ENCODE measurements around the gene LENG8. TPM values are rescaled to one million over a fixed set of nuclear protein-coding genes. Genes with fewer than 3 reads are reported as not detected.

Gene LENG8
- total RNA-seq, 2 experiments from 2014 or later: 610 to 639 TPM

DNA sequence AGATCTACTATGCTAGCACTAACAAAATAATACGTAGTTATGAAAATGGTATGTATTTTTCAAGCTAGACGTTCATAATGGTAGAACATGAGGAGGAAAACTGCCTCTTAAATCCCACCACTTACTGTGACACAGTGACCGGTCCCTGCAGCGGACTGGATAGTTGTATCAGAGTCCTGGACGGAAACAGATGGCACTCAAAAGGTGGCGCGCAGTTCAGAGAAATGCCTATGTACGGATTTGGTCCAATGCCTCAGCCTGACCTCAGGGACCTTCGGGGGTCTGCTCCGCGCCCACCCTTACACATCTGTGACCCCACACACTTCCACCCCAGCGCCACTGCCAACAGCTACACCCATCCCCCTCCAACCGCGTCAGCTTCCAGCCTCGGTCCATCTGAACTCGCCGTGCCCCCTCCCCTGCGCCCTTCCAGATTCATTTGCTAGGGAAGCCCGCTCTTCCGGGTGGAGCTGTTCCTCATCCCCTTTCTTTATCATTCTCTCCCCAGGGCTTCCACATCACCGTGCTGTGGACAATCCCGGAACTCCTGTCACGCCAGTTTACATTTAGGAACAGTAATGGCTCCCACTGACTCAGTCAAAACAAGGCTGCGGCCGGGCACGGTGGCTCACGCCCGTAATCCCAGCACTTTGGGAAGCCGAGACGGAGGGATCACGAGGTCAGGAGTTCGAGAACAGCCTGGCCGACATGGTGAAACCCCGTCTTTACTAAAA, 792 bp upstream of the LENG8 start:
- intact Hi-C loops (cut with DNase I, micrococcal nuclease): loop anchor here in 1 of 2 experiments (2.0 kb wide), 1 partner anchor 17 kb away; no protein-coding TSS in a partner anchor
- ATAC-seq (ENCODE audit: poor library complexity): peak; percentile 31
- no peaks in the 10 kb centered on the region for H3K9me3 ChIP-seq (ENCODE audit: control insufficient read depth in 1 of 2, insufficient read depth in 1 of 2, low read length in 2 of 2)
- peaks cover 45% of the 10 kb centered on the region for H3K36me3 ChIP-seq (ENCODE audit: insufficient read depth, low read length)
- H3K4me1 ChIP-seq (ENCODE audit: insufficient read depth, low read length): peaks cover 48% of the 10 kb centered on the region
- no peaks in the 10 kb centered on the region for H3K9me3 Mint-ChIP-seq
- CTCF ChIA-PET: no interaction called here
- no peaks in the 10 kb centered on the region for H3K27me3 Mint-ChIP-seq
- peak overlapping the region; percentile 98 for H3K4me3 ChIP-seq (ENCODE audit: low read length)
- H3K27ac ChIP-seq (ENCODE audit: low read depth in 1 of 2, low read length in 2 of 2): peak overlapping the region; percentile 91 to 98
- POLR2A ChIA-PET: interaction anchor here (0.6 to 2.4 kb wide), 28 partner anchors 8 to 1206 kb away, joined by 3 to 72 read pairs (median 5); partner anchors contain the start of genes CDC42EP5, CNOT3, KMT5C and LENG1
- H3K36me3 Mint-ChIP-seq (ENCODE audit: low read depth): peaks cover 60% of the 10 kb centered on the region
- peak in 10 of 14 experiments; percentile 10 to 73 (median 35) for DNase-seq
- peaks cover 54% of the 10 kb centered on the region for H3K4me1 Mint-ChIP-seq (ENCODE audit: low read depth)
- no peaks in the 10 kb centered on the region for H3K27me3 ChIP-seq (ENCODE audit: control insufficient read depth in 1 of 2, insufficient read depth in 2 of 2, low read length in 2 of 2)
- TF ChIP-seq, protein P1, sequence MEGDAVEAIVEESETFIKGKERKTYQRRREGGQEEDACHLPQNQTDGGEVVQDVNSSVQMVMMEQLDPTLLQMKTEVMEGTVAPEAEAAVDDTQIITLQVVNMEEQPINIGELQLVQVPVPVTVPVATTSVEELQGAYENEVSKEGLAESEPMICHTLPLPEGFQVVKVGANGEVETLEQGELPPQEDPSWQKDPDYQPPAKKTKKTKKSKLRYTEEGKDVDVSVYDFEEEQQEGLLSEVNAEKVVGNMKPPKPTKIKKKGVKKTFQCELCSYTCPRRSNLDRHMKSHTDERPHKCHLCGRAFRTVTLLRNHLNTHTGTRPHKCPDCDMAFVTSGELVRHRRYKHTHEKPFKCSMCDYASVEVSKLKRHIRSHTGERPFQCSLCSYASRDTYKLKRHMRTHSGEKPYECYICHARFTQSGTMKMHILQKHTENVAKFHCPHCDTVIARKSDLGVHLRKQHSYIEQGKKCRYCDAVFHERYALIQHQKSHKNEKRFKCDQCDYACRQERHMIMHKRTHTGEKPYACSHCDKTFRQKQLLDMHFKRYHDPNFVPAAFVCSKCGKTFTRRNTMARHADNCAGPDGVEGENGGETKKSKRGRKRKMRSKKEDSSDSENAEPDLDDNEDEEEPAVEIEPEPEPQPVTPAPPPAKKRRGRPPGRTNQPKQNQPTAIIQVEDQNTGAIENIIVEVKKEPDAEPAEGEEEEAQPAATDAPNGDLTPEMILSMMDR (IDR thresholded peaks at IDR 0.05): no peak
- H3K4me3 Mint-ChIP-seq: peak overlapping the region; percentile 92
- peak overlapping the region; percentile 98 for H3K27ac Mint-ChIP-seq

DNA sequence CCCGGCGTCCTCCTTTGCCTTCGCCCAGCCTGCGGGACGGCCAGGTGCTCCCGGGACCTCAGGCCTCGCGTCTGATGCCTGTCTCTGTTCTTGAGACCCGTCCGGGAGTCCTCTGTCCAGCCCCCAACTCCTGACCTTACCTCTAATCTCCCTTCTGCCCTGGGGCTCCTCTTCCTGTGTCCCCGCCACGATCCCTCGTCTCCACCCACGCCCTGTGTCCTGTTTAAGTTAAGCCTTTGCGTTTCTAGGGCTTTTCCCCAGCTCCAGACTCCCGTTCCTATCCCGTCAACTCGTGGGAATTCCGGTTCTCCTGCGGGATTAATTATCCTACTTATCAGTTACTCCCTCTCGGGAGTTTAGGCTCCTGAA, 686 bp downstream of the LENG8 start:
- POLR2A ChIA-PET: interaction anchor here (0.6 to 2.4 kb wide), 5 partner anchors 10 to 335 kb away, joined by 3 to 72 read pairs (median 12); partner anchors contain the start of genes LENG1, LENG9, PRPF31 and TFPT
- no peaks in the 10 kb centered on the region for H3K9me3 ChIP-seq (ENCODE audit: control insufficient read depth in 1 of 2, insufficient read depth in 1 of 2, low read length in 2 of 2)
- peak overlapping the region; percentile 98 for H3K4me3 ChIP-seq (ENCODE audit: low read length)
- no peak for ATAC-seq (ENCODE audit: poor library complexity)
- no peaks in the 10 kb centered on the region for H3K27me3 ChIP-seq (ENCODE audit: control insufficient read depth in 1 of 2, insufficient read depth in 2 of 2, low read length in 2 of 2)
- peaks cover 71% of the 10 kb centered on the region for H3K36me3 Mint-ChIP-seq (ENCODE audit: low read depth)
- peak overlapping the region; percentile 92 for H3K4me3 Mint-ChIP-seq
- intact Hi-C loops (cut with DNase I, micrococcal nuclease): loop anchor here (1.0 to 2.0 kb wide), 3 partner anchors 14 to 259 kb away; partner anchors contain the start of gene LENG9 (in 2 of the 2)
- no peaks in the 10 kb centered on the region for H3K9me3 Mint-ChIP-seq
- TF ChIP-seq, protein P1 (IDR thresholded peaks at IDR 0.05): no peak
- H3K36me3 ChIP-seq (ENCODE audit: insufficient read depth, low read length): peaks cover 58% of the 10 kb centered on the region
- no peak for DNase-seq
- H3K27me3 Mint-ChIP-seq: no peaks in the 10 kb centered on the region
- CTCF ChIA-PET: no interaction called here
- H3K4me1 ChIP-seq (ENCODE audit: insufficient read depth, low read length): peaks cover 48% of the 10 kb centered on the region
- H3K27ac Mint-ChIP-seq: peak overlapping the region; percentile 98
- peaks cover 56% of the 10 kb centered on the region for H3K4me1 Mint-ChIP-seq (ENCODE audit: low read depth)
- peak overlapping the region; percentile 91 to 98 for H3K27ac ChIP-seq (ENCODE audit: low read depth in 1 of 2, low read length in 2 of 2)

DNA sequence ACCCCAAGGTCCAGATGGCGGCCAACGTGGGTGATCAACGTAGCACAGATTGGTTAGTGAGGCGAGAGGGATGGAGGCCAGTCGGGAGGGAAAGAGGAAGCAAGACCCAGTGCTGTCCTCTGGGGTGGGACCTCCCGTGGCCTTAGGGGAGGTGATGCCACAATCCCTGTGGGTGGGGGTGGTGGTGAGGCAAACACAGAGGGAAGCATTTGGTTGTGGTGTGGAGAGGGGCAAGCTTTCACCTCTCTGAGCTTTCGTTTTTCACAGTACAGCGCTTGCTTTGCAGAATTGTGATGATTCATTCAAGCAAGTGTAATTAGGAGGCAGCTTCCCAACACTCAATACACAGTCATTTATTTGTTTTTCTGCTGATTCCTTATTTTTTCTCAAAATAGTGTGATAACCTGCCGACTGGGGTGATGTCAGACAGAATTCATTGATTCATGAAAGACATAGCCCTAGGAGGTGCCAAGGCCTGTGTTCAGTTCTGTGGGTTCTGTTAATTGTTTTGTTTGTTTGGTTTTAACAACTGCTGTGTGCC, 2.4 kb downstream of the LENG8 start:
- Histone ChIP-seq H3K36me3 (ENCODE audit: insufficient read depth, low read length) (peaks cover 65% of the 10 kb centered on the region), H3K27me3 (ENCODE audit: control insufficient read depth in 1 of 2, insufficient read depth in 2 of 2, low read length in 2 of 2) (no peaks in the 10 kb centered on the region)
- no peak for ATAC-seq (ENCODE audit: poor library complexity)

More for the DNA sequence above, 2.4 kb downstream of the LENG8 start:
- H3K36me3 Mint-ChIP-seq (ENCODE audit: low read depth): peaks cover 85% of the 10 kb centered on the region
- ChIA-PET CTCF (interaction anchor here (1.4 kb wide), 1 partner anchor 12 kb away, joined by 3 read pairs; the partner anchor contains the start of gene LENG9), POLR2A (interaction anchor here (1.5 to 2.5 kb wide), 2 partner anchors 9 to 11 kb away, joined by 5 to 11 read pairs; partner anchors contain the start of gene LENG9)
- Histone ChIP-seq H3K4me3 (ENCODE audit: low read length) (no peak overlapping the region), H3K9me3 (ENCODE audit: control insufficient read depth in 1 of 2, insufficient read depth in 1 of 2, low read length in 2 of 2) (no peaks in the 10 kb centered on the region), H3K4me1 (ENCODE audit: insufficient read depth, low read length) (peaks cover 48% of the 10 kb centered on the region), H3K27ac (ENCODE audit: low read depth in 1 of 2, low read length in 2 of 2) (peak overlapping the region in 1 of 2 donors; percentile 40)
- peaks cover 56% of the 10 kb centered on the region for H3K4me1 Mint-ChIP-seq (ENCODE audit: low read depth)
- H3K9me3 Mint-ChIP-seq: no peaks in the 10 kb centered on the region
- TF ChIP-seq, protein P1 (IDR thresholded peaks at IDR 0.05): no peak
- no peaks in the 10 kb centered on the region for H3K27me3 Mint-ChIP-seq
- peak overlapping the region; percentile 92 for H3K4me3 Mint-ChIP-seq
- peak in 2 of 14 experiments; percentile 39 to 45 for DNase-seq
- peak overlapping the region; percentile 98 for H3K27ac Mint-ChIP-seq
- intact Hi-C loops (cut with DNase I, micrococcal nuclease): no loop called here

All from CD4-positive, alpha-beta T cell (primary cell).